MG63 (cell line): ENCODE measurements around the gene TSC22D2. TPM values are rescaled to one million over a fixed set of nuclear protein-coding genes. Genes with fewer than 3 reads are reported as not detected.
A peak's percentile ranks its signal among the peaks of the same experiment; 100 is the strongest.
"Not testable (repeated sequence)": the region's sequence is repeated elsewhere in the genome, so short reads cannot be mapped to it uniquely, and the experiment has no call there.

Experiments used
- DNase-seq: peaks from one replicate; pipeline ENCODE4 v3.0.0-alpha.2; 2020
- H3K27me3 ChIP-seq: fragments of 250-450 bp; sonication (Bioruptor Pico); 2 replicates; pipeline ENCODE4 v1.5.1; 2020; ENCODE audit warnings: mild to moderate bottlenecking, moderate library complexity
- H3K36me3 ChIP-seq: fragments of 250-450 bp; sonication (Bioruptor Pico); 2 replicates; pipeline ENCODE4 v1.5.1; 2020; ENCODE audit warnings: mild to moderate bottlenecking, moderate library complexity
- H3K4me3 ChIP-seq: fragments of 250-450 bp; sonication (Bioruptor Pico); 2 replicates; pipeline ENCODE4 v1.5.1; 2020; ENCODE audit warnings: mild to moderate bottlenecking, moderate library complexity
- H3K9me3 ChIP-seq: fragments of 250-450 bp; sonication (Bioruptor Pico); 2 replicates; pipeline ENCODE4 v1.5.1; 2020; ENCODE audit warnings: mild to moderate bottlenecking, moderate library complexity
- total RNA-seq: library from RNA; depleted of rRNA; stranded (reverse); fragments of >200 nt; shearing (Covaris generic); gene quantifications from 2 replicates; pipeline ENCODE4 v1.2.3, GENCODE V29; 2014; ENCODE audit warnings: low replicate concordance

TSC22D2 gene
- total RNA-seq, 1 experiment from 2014 or later, result 6.3 TPM

DNA sequence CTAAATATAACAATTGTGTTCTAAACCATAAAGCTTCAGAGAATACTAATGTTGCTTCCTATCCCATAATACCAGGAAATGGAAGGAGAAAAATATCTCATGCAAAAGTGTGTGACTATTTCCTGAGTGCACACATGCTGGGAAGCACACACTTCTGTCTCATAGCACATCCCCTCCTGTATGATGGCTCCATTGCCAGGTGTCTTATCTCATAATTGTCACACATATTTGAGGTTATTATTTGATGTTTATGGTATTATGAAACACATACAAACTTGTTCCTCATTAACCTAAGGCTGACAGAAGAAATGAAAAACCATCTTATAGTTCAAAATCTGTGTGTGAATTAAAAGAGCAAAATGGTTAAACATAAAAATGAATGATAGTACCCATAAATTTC is 72.8 kb downstream of the TSC22D2 start:
- Histone ChIP-seq H3K4me3 (no peak overlapping the region), H3K36me3 (0 out of 2 replicates have a peak, but pooled peaks cover 2% of the 10 kb centered on the region), H3K9me3 (peaks cover 27% of the 10 kb centered on the region), H3K27me3 (no peaks in the 10 kb centered on the region)
- no peak for DNase-seq

DNA sequence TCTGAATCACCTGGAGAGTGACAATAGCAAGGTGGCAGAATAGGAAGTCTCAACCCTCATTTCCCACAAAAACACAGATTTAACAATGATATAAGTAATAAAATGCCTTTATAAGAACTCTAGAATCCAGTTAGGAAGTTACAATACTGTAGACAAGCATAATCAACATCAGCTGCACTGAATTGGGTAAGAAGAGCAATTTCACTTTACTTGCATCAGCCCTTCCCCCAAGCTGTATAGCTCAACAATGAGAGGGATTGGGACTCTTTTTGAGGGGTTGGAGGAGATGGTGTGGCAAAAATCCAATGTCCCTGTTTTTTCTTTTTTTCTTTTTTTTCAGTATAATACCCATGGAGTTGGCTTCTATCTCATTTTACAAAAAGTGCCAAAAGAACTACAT is 75.1 kb downstream of the TSC22D2 start:
- 0 out of 2 replicates have a peak, but pooled peaks cover 2% of the 10 kb centered on the region for H3K36me3 ChIP-seq
- no peak overlapping the region for H3K4me3 ChIP-seq
- no peak for DNase-seq
- H3K27me3 ChIP-seq, result no peaks in the 10 kb centered on the region
- peaks cover 23% of the 10 kb centered on the region for H3K9me3 ChIP-seq

DNA sequence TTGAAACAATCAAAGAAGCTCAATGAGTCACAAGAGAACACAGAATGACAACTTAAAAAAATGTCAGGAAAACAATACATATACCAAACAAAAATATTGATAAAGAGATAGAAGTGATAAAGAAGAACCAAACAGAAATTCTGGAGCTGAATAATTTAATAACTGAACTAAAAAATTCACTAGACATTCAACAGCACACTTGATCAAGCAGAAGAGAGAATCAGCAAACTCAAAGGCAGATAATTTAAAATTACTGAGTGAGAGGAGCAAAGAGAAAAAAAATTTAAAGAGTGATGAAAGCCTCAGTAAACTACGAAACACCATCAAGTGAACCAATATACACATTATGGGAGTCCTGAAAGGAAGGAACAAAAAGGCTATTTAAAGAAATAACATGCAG is 76.3 kb downstream of the TSC22D2 start:
- Histone ChIP-seq H3K4me3 (no peak overlapping the region), H3K27me3 (no peaks in the 10 kb centered on the region)
- no peak for DNase-seq

DNA sequence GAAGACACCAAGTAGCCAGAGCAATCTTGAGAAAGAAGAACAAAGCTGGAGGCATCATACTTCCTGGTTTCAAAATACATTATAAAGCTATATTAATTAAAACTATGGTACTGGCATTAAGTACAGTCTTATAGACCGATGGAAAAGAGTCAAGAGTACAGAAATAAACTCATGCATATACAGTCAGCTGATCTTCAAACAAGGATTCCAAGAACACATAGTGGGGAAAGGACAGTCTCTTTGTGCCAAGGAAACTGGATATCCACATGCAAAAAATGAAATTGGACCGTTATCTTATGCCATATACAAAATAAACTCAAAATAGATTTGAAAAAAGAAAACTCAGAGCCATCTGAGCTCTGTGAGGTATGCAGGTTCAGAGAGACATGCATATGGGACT is 80.8 kb downstream of the TSC22D2 start:
- Histone ChIP-seq H3K36me3 (0 out of 2 replicates have a peak, but pooled peaks cover 2% of the 10 kb centered on the region), H3K9me3 (peaks cover 20% of the 10 kb centered on the region), H3K27me3 (no peaks in the 10 kb centered on the region), H3K4me3 (no peak overlapping the region)
- DNase-seq, result no peak

More for the DNA sequence above, 76.3 kb downstream of the TSC22D2 start:
- Histone ChIP-seq H3K9me3 (peaks cover 23% of the 10 kb centered on the region), H3K36me3 (0 out of 2 replicates have a peak, but pooled peaks cover 2% of the 10 kb centered on the region)

DNA sequence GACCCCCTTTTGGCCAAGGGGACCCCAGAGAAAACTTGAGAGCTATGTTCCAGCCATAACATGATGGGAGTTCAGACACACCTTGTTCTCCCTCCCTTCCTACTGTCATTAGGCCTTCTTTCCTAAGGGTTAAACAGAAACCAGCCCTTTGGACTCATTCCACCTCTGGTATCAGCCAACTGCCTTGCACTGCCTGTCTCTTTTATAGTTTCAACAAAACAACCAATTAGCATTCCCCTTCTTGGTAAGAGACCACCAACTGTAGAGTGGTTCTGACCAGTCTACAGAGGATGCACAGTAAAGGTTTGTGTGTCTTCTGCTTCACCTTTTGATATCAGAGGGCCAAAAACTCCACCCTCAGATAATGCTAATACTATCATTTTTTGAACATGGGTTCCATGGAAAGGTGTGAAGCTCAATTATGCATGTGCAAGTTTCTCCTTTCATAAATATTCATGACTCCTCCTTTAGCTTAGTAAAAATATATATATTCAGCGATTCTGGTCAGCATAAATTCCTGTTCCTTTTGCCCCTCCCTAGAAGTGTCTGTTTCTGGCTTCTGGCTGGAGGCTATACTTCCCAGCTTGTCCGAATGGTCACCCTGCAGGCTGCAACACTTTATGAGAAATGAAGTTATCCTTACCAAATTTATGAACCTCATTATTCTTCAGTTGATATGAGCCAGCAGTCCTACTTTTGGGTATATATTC is 82.3 kb downstream of the TSC22D2 start:
- DNase-seq, result no peak
- Histone ChIP-seq H3K27me3 (no peaks in the 10 kb centered on the region), H3K9me3 (peaks cover 14% of the 10 kb centered on the region; the same call in 1 of the 2 replicates), H3K4me3 (no peak overlapping the region), H3K36me3 (no peaks in the 10 kb centered on the region)

DNA sequence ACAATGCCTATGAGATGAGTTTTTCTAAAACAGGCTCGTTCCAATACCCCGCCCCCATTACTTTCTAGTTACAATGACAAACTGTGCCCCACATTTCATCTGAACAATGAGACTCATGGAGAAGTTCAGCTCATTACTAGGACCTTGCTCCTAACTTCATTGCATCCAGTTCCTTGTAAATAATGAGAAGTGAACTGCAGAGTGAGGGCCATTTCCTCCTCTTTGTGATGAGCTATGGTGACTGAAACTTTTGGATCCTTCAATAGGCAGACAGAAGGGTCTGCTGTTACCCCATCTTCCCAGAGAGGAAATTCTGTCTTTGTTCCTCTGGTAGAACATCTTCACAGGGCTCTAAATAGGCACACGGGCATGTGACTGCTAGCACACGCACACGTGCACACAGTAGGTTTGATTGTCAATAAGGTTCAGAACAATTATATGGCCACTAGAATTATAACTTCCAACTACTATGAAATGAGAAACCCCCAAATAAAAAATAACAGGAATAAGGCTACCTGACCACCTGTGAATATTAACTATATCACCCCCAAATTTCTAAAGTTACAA is 86.4 kb downstream of the TSC22D2 start:
- peaks cover 3% of the 10 kb centered on the region; the same call in 1 of the 2 replicates for H3K36me3 ChIP-seq
- DNase-seq, result no peak
- no peaks in the 10 kb centered on the region for H3K27me3 ChIP-seq

DNA sequence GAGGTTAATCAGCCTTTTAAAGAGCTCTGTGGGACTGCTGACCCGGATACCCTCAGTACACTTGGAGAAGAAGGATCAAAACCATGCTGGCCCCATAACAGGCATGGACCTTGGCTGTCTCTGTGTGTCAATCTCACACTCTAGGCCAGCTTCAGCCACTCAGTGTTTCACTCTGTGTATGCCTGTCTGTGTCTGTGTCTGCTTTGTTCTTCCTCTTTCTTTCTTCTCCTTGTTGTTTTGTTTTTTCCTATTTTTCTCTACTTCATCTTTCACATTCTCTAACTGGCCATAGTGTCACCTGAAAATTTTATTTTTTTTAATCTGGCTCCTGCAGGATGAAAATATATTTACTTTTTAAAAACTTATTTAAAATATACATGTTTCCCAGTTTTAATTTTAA is 87.1 kb downstream of the TSC22D2 start:
- peaks cover 6% of the 10 kb centered on the region for H3K9me3 ChIP-seq
- no peaks in the 10 kb centered on the region for H3K27me3 ChIP-seq
- no peak overlapping the region for H3K4me3 ChIP-seq
- no peak for DNase-seq
- H3K36me3 ChIP-seq, result peaks cover 5% of the 10 kb centered on the region

More for the DNA sequence above, 86.4 kb downstream of the TSC22D2 start:
- Histone ChIP-seq H3K4me3 (no peak overlapping the region), H3K9me3 (no peaks in the 10 kb centered on the region; the same call in 1 of the 2 replicates)

DNA sequence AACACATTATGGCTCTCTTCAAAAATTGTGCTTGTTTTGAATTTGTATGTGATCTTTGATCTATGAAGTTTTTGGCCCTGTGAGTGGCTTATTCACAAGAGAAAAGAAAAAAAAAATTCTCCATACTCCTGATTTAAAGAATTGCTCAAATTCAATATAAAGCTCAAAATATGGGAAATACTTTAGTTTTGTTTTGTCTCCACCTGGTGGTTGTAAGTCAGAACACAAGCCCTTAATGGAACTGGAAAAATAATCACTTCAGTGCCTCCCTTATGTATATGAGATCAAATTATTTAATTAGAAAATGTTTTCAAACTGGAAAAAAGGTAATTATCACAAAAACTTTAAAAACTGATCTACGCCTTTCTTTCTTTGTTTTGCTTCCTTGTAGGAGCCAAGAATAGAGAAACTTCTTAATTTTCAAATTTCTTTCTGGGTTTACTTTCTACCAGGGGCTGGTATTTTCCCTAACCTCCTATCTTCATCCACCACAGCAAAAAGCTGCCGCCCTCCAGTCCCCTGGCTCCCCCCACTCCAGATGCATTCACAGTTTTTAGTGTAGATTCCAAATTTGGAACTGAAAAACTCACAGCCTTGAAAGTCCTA is 87.6 kb downstream of the TSC22D2 start:
- Histone ChIP-seq H3K9me3 (peaks cover 10% of the 10 kb centered on the region), H3K27me3 (no peaks in the 10 kb centered on the region), H3K4me3 (no peak overlapping the region), H3K36me3 (peaks cover 10% of the 10 kb centered on the region)
- DNase-seq, result no peak

DNA sequence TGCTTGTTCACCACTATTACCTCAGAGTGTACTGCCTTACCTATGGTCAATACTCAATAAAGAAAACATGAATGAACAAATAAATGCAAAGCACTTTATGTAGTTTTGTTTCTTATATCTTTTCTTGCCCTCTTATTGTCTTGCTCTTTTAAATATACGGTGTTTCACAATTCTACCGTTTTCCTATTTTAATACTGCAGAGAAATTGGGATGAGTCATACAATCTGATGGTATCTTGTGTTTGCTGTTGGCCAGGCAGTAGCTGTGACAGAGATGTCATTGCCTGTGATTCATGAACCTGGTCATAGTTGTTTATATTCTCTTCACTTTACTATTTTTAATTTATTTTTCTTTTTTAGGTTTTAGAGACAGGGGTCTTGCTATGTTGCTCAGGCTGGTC is 89.9 kb downstream of the TSC22D2 start:
- DNase-seq, result peak; percentile 11
- Histone ChIP-seq H3K4me3 (no peak overlapping the region), H3K27me3 (no peaks in the 10 kb centered on the region), H3K36me3 (peaks cover 19% of the 10 kb centered on the region), H3K9me3 (peaks cover 21% of the 10 kb centered on the region)

DNA sequence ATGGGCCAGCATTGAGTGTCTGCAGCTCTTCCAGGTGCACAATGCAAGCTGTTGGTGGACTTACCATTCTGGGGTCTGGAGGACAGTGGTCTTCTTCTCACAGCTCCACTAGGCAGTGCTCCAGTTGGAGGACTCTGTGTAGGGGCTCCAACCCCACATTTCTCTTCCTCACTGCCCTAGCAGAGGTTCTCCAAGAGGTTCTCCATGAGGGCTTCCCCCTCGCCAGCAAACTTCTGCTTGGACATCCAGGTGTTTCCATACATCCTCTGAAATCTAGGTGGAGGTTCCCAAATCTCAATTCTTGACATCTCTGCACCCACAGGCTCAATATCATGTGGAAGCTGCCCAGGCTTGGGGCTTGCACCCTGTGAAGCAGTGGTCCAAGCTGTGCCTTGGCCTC is 92.9 kb downstream of the TSC22D2 start:
- H3K9me3 ChIP-seq, result peaks cover 21% of the 10 kb centered on the region
- DNase-seq, H3K27me3 ChIP-seq, H3K4me3 ChIP-seq: not testable (repeated sequence)
- H3K36me3 ChIP-seq, result peaks cover 19% of the 10 kb centered on the region

DNA sequence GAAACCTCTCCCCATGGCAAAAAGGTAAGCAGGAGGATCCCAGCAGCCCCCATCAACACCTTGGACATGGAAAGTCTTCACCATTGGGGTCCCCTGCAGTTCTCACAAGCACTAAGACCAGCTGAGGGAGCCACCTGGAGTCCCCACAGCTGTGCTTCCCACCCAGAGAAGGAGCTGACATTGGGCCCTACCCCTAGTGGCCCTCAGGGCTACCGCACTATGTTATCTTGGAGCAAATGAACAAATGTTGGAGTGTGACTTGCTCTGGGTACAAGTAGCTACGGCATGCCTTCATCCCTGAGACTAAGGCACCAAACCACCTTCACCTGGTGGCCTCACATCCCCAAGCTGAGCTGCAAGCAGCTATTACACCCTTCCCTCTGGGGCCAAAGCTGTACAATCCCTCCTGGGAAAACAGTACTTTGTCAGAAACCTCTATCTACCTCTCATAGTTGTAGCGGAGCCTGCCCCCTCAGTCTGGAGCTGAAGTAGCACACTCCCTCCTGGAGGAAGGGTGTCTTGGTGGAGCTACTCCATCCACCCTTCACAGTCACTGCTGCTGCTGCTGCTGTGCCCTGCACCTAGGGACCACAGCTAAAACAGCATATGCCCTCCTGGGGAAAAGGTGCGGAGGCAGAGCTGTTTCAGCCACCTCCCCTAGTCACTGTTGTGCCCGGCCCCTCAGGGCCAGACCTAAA is 95.5 kb downstream of the TSC22D2 start:
- no peak for DNase-seq
- Histone ChIP-seq H3K4me3 (no peak overlapping the region), H3K36me3 (peaks cover 16% of the 10 kb centered on the region), H3K27me3 (no peaks in the 10 kb centered on the region), H3K9me3 (peaks cover 24% of the 10 kb centered on the region)

DNA sequence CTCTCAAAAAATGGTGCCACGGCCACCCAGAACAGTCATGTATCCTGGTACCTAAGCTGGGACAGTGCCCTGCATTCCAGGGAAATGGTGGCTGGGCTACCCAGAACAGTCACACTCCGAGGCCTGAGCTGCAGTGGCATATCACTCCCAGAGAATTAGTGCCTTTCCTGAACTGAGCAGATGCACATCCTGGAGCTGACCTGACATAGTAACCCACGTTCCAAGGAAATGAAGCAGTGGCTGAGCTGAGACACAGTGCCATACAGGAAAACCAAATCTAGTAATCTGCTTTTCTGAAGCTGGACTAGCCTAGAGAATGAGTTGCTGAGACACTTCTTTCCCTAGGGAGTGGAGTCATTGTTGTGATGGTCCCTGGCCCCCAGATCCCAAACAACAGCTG is 96.4 kb downstream of the TSC22D2 start:
- no peak for DNase-seq
- H3K9me3 ChIP-seq, result peaks cover 24% of the 10 kb centered on the region
- H3K27me3 ChIP-seq, result no peaks in the 10 kb centered on the region
- H3K36me3 ChIP-seq, result peaks cover 16% of the 10 kb centered on the region
- H3K4me3 ChIP-seq, result no peak overlapping the region

DNA sequence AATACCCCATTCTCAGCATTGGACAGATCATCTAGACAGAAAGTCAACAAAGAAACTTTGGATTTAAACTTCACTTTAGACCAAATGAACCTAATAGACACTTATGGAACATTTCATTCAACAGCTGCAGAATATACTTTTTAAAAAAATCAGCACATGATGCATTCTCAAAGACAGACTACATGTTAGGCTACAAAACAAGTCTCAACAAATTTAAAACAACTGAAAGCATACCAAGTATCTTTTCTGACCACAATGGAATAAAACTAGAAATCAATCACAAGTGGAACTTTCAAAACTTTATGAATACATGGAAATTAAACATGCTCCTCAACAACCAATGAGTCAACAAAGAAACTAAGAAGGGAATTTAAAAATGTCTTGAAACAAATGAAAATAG is 100.3 kb downstream of the TSC22D2 start:
- Histone ChIP-seq H3K27me3 (no peaks in the 10 kb centered on the region), H3K4me3 (no peak overlapping the region), H3K9me3 (peaks cover 4% of the 10 kb centered on the region; the same call in 1 of the 2 replicates), H3K36me3 (no peaks in the 10 kb centered on the region)
- no peak for DNase-seq

DNA sequence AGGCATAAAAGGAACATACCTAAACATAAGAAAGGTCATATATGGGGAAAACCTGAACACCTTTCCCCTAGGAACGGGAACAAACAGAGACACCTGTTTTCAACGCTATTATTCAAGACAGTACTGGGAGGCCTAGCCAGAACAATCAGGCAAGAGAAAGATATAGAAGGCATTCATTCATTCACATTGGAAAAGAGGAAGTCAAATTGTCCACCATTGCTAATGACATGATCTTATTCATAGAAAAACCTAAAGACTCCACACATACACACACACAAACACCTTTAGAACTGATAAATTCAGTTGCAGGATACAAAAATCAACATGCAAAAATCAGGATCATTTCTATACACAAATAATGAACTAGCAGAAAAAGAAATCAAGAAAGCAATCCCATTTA is 101.7 kb downstream of the TSC22D2 start:
- H3K36me3 ChIP-seq, result no peaks in the 10 kb centered on the region
- no peak overlapping the region for H3K4me3 ChIP-seq
- H3K27me3 ChIP-seq, result no peaks in the 10 kb centered on the region
- no peak for DNase-seq
- H3K9me3 ChIP-seq, result peaks cover 4% of the 10 kb centered on the region; the same call in 1 of the 2 replicates

DNA sequence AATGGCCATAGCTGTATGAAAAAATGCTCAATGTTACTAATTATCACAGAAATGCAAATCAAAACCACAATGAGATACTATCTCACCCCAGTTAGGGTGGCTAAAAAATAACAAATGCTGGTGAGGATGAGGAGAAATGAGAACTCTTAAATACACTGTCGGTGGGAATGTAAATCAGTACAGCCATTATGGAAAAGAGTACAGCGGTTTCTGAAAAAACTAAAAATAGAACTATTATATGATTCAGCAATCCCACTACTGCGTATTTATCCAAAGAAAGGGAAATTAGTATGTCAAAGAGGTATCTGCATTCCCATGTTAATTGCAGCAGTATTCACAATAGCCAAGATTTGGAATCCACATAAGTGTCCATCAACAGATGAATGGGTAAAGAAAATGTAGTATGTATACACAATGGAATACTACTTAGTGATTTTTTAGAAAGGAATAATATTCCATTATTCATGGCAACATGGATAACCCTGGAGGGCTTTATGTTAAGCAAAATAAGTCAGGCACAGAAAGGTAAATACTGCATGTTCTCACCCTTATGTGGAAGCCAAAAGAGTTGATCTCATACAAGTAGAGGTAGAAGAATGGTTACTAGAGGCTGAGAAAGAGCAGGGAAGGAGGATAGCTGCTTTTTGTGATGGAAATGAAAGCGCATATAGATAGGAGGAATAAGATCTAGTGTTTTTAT is 103.2 kb downstream of the TSC22D2 start:
- Histone ChIP-seq H3K27me3 (no peaks in the 10 kb centered on the region), H3K9me3 (peaks cover 5% of the 10 kb centered on the region; the same call in 1 of the 2 replicates), H3K4me3 (no peak overlapping the region), H3K36me3 (no peaks in the 10 kb centered on the region)
- no peak for DNase-seq

DNA sequence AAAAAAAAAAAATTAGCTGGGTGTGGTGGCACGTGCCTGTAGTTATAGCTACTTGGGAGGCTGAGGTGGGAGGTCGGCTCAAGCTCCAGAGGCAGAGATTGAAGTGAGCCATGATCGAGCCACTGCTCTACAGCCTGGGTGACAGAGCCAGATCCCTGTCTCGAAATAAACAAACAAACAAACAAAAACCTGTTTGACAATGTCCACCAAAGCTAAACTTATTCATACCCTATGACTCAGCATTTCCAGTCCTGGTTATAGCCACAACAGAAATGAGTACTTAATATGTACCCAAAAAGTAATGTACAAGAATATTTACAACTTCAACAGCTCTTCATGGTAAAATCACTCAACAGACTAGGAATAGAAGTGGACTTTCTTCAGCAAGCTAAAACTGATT is 107.1 kb downstream of the TSC22D2 start:
- Histone ChIP-seq H3K9me3 (peaks cover 3% of the 10 kb centered on the region; the same call in 1 of the 2 replicates), H3K4me3 (no peak overlapping the region), H3K27me3 (no peaks in the 10 kb centered on the region), H3K36me3 (no peaks in the 10 kb centered on the region)
- DNase-seq, result no peak
